K562 (cell line): ENCODE measurements around the gene NINJ1.

ENCODE experiments used
- ATF2 ChIP-seq: sonication (generic); formaldehyde crosslinking; IDR thresholded peaks from 2 replicates; pipeline ENCODE4 v1.8.1; 2022; ENCODE audit warnings: missing genetic modification reagents
- CHD2 ChIP-seq: IDR thresholded peaks from 2 replicates; pipeline ENCODE4 v1.6.1; 2011; ENCODE audit warnings: low read depth, low read length
- CTCF ChIP-seq, 3 experiments: IDR thresholded peaks in 2 of 3; conservative IDR thresholded peaks in 1 of 3; 2 replicates each; pipeline ENCODE4 v1.5.1; 2011 to 2012; ENCODE audit warnings: low read length in 3 of 3, mild to moderate bottlenecking in 3 of 3, control low read depth in 2 of 3, improper control_type of control experiment in 1 of 3, inconsistent platforms in 1 of 3, low read depth in 1 of 3, mixed read lengths in 1 of 3, moderate library complexity in 1 of 3; ENCODE audit not compliant: insufficient read depth in 2 of 3
- EP300 ChIP-seq: IDR thresholded peaks from 2 replicates; pipeline ENCODE4 v1.6.1; 2012; ENCODE audit warnings: low read length, improper control_type of control experiment
- MAFK ChIP-seq: IDR thresholded peaks from 2 replicates; pipeline ENCODE4 v1.6.1; 2011; ENCODE audit warnings: low read length, improper control_type of control experiment
- NFYB ChIP-seq: IDR thresholded peaks from 2 replicates; pipeline ENCODE4 v1.6.1; 2011; ENCODE audit warnings: mild to moderate bottlenecking, moderate library complexity; ENCODE audit not compliant: insufficient read length; ENCODE audit errors: extremely low read depth
- PATZ1 ChIP-seq: fragments of 250-450 bp; sonication (Bioruptor Pico); IDR thresholded peaks from 2 replicates; pipeline ENCODE4 v1.5.0; 2020; ENCODE audit warnings: mild to moderate bottlenecking, borderline replicate concordance
- RAD21 ChIP-seq, 2 experiments: fragments of 250-450 bp in 1 of 2; fragments of 450-650 bp in 1 of 2; sonication (Bioruptor Pico) in 1 of 2; formaldehyde crosslinking in 1 of 2; IDR thresholded peaks in 1 of 2; conservative IDR thresholded peaks in 1 of 2; 2 replicates each; pipeline versions ENCODE4 v1.4.0 to v1.8.0; 2020 to 2022; ENCODE audit warnings: mild to moderate bottlenecking in 2 of 2, moderate library complexity in 1 of 2
- SP1 ChIP-seq: sonication (generic); formaldehyde crosslinking; IDR thresholded peaks from 2 replicates; pipeline ENCODE4 v1.8.1; 2022; ENCODE audit warnings: mild to moderate bottlenecking, missing genetic modification reagents
- ZBTB17 ChIP-seq: fragments of 450-650 bp; formaldehyde crosslinking; IDR thresholded peaks from 2 replicates; pipeline ENCODE4 v1.4.0; 2020; ENCODE audit warnings: mild to moderate bottlenecking
- ZNF133 ChIP-seq: fragments of 250-450 bp; sonication (Bioruptor Pico); IDR thresholded peaks from 2 replicates; pipeline ENCODE4 v1.4.0; 2020; ENCODE audit warnings: mild to moderate bottlenecking
- ZNF253 ChIP-seq: fragments of 250-450 bp; sonication (Bioruptor Pico); conservative IDR thresholded peaks from 2 replicates; pipeline ENCODE4 v1.6.1; 2021; ENCODE audit warnings: mild to moderate bottlenecking

GRCh38 chr9:93159601-93160471 lies 25.8 kb upstream of the NINJ1 start:
- TF ChIP-seq CTCF (IDR thresholded peaks at IDR 0.05 in 2 of 3, conservative IDR thresholded peaks at IDR 0.05 in 1 of 3; ENCODE audit: insufficient read depth in 2 of 3, low read depth in 1 of 3, low read length in 3 of 3) (peak; percentile 95 to 98 (median 97)), PATZ1 (CRISPR knock-in tag) (no peak), ZBTB17 (CRISPR knock-in tag) (no peak), ZNF133 (CRISPR knock-in tag) (no peak), SP1 (CRISPR knock-in tag) (peak; percentile 48; the same call in 1 of the 2 replicates), NFYB (no peak), RAD21 (CRISPR knock-in tag; conservative IDR thresholded peaks at IDR 0.05 in 1 of 2, IDR thresholded peaks at IDR 0.05 in 1 of 2) (peak; percentile 96), CHD2 (no peak), ATF2 (CRISPR knock-in tag) (no peak), EP300 (no peak), ZNF253 (CRISPR knock-in tag) (no peak), MAFK (no peak)
